Measurements from ENCODE around the gene GAS2L1.

The GAS2L1 gene

DNA sequence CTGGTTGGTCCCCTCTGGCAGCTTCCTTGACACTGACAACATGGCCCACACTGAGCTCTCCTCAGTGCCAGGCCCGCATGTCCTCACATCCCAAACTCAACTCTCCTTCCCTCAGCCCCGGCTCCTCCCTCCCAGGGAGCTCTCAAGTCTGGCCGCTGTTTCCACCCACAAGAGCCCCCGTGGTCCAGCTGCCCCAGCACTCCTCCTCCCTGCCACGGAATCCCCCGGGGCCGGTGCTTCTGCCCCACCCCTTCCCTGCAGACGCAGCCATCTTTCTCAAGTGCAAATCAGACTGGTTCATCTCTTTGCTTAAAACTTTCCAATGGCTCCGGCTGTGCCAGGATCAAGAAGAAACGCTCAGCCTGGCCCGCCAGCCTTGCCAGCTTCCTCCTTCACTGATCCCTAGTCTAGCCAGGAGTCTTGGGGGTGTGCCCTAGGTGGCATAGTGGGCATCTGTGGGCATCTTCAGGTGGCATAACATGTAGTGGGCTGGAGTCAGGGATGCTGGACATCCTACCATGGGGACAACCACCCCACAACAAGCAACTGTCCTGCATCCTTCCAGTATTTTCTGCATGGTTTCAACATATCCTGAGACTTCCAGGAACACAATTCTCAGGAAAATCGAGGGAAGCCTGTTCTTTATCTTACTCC is 31.3 kb downstream of the GAS2L1 start:
- ChIA-PET POLR2A (no interaction called here), CTCF (interaction anchor here (0.7 kb wide), 2 partner anchors 288 to 687 kb away, joined by 3 read pairs; no protein-coding TSS in a partner anchor)
- no peak overlapping the region for H3K27ac ChIP-seq (ENCODE audit: extremely low read depth, low read depth, low read length)

GRCh38 chr22:29338398-29338797 is 31.9 kb downstream of the GAS2L1 start:
- no peak overlapping the region for H3K4me3 ChIP-seq (ENCODE audit: low read depth, low read length)
- peaks cover 7 to 99% of the 10 kb centered on the region in 2 experiments for H3K36me3 ChIP-seq (ENCODE audit: control insufficient read depth in 2 of 2, insufficient read depth in 1 of 2, low read length in 2 of 2)
- peaks cover 3% of the 10 kb centered on the region for H3K4me1 ChIP-seq (ENCODE audit: control insufficient read depth, insufficient read depth, low read length)
- no peak for TF ChIP-seq ZNF529 (tag by site-specific recombination; IDR thresholded peaks at IDR 0.05; ENCODE audit: insufficient replicate concordance)
- no peak for TF ChIP-seq ZNF514 (tag by site-specific recombination; IDR thresholded peaks at IDR 0.05)
- TF ChIP-seq MZF1 (tag by site-specific recombination; IDR thresholded peaks at IDR 0.05; ENCODE audit: borderline replicate concordance) = no peak
- TF ChIP-seq HOXD13 (CRISPR knock-in tag; IDR thresholded peaks at IDR 0.05; ENCODE audit: borderline replicate concordance) = no peak
- no peak for TF ChIP-seq PBX3 (CRISPR knock-in tag; IDR thresholded peaks at IDR 0.05)
- TF ChIP-seq, protein P1, sequence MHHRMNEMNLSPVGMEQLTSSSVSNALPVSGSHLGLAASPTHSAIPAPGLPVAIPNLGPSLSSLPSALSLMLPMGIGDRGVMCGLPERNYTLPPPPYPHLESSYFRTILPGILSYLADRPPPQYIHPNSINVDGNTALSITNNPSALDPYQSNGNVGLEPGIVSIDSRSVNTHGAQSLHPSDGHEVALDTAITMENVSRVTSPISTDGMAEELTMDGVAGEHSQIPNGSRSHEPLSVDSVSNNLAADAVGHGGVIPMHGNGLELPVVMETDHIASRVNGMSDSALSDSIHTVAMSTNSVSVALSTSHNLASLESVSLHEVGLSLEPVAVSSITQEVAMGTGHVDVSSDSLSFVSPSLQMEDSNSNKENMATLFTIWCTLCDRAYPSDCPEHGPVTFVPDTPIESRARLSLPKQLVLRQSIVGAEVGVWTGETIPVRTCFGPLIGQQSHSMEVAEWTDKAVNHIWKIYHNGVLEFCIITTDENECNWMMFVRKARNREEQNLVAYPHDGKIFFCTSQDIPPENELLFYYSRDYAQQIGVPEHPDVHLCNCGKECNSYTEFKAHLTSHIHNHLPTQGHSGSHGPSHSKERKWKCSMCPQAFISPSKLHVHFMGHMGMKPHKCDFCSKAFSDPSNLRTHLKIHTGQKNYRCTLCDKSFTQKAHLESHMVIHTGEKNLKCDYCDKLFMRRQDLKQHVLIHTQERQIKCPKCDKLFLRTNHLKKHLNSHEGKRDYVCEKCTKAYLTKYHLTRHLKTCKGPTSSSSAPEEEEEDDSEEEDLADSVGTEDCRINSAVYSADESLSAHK (tag by site-specific recombination; IDR thresholded peaks at IDR 0.05) = no peak
- no peak for TF ChIP-seq ZNF404 (tag by site-specific recombination; IDR thresholded peaks at IDR 0.05)
- TF ChIP-seq ZNF211 (tag by site-specific recombination; IDR thresholded peaks at IDR 0.05; ENCODE audit: low read depth) = no peak
- no peak for TF ChIP-seq PATZ1 (tag by site-specific recombination; IDR thresholded peaks at IDR 0.05)
- no peak for TF ChIP-seq ZNF311 (tag by site-specific recombination; IDR thresholded peaks at IDR 0.05; ENCODE audit: borderline replicate concordance)
- TF ChIP-seq ZNF391 (tag by site-specific recombination; IDR thresholded peaks at IDR 0.05; ENCODE audit: borderline replicate concordance, low read depth) = no peak
- no peak for TF ChIP-seq ZNF416 (tag by site-specific recombination; IDR thresholded peaks at IDR 0.05)
- TF ChIP-seq, protein P2, sequence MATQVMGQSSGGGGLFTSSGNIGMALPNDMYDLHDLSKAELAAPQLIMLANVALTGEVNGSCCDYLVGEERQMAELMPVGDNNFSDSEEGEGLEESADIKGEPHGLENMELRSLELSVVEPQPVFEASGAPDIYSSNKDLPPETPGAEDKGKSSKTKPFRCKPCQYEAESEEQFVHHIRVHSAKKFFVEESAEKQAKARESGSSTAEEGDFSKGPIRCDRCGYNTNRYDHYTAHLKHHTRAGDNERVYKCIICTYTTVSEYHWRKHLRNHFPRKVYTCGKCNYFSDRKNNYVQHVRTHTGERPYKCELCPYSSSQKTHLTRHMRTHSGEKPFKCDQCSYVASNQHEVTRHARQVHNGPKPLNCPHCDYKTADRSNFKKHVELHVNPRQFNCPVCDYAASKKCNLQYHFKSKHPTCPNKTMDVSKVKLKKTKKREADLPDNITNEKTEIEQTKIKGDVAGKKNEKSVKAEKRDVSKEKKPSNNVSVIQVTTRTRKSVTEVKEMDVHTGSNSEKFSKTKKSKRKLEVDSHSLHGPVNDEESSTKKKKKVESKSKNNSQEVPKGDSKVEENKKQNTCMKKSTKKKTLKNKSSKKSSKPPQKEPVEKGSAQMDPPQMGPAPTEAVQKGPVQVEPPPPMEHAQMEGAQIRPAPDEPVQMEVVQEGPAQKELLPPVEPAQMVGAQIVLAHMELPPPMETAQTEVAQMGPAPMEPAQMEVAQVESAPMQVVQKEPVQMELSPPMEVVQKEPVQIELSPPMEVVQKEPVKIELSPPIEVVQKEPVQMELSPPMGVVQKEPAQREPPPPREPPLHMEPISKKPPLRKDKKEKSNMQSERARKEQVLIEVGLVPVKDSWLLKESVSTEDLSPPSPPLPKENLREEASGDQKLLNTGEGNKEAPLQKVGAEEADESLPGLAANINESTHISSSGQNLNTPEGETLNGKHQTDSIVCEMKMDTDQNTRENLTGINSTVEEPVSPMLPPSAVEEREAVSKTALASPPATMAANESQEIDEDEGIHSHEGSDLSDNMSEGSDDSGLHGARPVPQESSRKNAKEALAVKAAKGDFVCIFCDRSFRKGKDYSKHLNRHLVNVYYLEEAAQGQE (tag by site-specific recombination; IDR thresholded peaks at IDR 0.05) = no peak
- TF ChIP-seq ZNF624 (tag by site-specific recombination; IDR thresholded peaks at IDR 0.05) = no peak
- no peak overlapping the region for H3K27ac ChIP-seq (ENCODE audit: extremely low read depth, low read depth, low read length)
- POLR2A ChIA-PET = no interaction called here
- CTCF ChIA-PET = no interaction called here
- H3K9me3 ChIP-seq (ENCODE audit: control insufficient read depth, insufficient read depth, low read depth, low read length) = no peaks in the 10 kb centered on the region

More for the DNA sequence above, 31.3 kb downstream of the GAS2L1 start:
- Histone ChIP-seq H3K4me1 (ENCODE audit: control insufficient read depth, insufficient read depth, low read length) (peaks cover 1% of the 10 kb centered on the region), H3K9me3 (ENCODE audit: control insufficient read depth, insufficient read depth, low read depth, low read length) (no peaks in the 10 kb centered on the region), H3K36me3 (ENCODE audit: control insufficient read depth in 2 of 2, insufficient read depth in 1 of 2, low read length in 2 of 2) (peaks cover 7 to 99% of the 10 kb centered on the region in 2 experiments), H3K4me3 (ENCODE audit: low read depth, low read length) (no peak overlapping the region)
- TF ChIP-seq, protein P3, sequence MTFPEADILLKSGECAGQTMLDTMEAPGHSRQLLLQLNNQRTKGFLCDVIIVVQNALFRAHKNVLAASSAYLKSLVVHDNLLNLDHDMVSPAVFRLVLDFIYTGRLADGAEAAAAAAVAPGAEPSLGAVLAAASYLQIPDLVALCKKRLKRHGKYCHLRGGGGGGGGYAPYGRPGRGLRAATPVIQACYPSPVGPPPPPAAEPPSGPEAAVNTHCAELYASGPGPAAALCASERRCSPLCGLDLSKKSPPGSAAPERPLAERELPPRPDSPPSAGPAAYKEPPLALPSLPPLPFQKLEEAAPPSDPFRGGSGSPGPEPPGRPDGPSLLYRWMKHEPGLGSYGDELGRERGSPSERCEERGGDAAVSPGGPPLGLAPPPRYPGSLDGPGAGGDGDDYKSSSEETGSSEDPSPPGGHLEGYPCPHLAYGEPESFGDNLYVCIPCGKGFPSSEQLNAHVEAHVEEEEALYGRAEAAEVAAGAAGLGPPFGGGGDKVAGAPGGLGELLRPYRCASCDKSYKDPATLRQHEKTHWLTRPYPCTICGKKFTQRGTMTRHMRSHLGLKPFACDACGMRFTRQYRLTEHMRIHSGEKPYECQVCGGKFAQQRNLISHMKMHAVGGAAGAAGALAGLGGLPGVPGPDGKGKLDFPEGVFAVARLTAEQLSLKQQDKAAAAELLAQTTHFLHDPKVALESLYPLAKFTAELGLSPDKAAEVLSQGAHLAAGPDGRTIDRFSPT (tag by site-specific recombination; IDR thresholded peaks at IDR 0.05) = peak; percentile 65
- TF ChIP-seq ZBTB1 (tag by site-specific recombination; IDR thresholded peaks at IDR 0.05) = no peak

All from HEK293 (cell line).